ENCODE measurements around the gene LPIN1. TPM values are rescaled to one million over a fixed set of nuclear protein-coding genes. Genes with fewer than 3 reads are reported as not detected.
"Not testable (repeated sequence)": the region's sequence is repeated elsewhere in the genome, so short reads cannot be mapped to it uniquely, and the experiment has no call there.

The LPIN1 gene
- total RNA-seq, 1 donor from 2014 or later, result 18.3 TPM

GRCh38 chr2:11809586-11810236 is 63.3 kb downstream of the LPIN1 start:
- H3K27me3 Mint-ChIP-seq, result no peaks in the 10 kb centered on the region
- DNase-seq (ENCODE audit: low spot score, unreplicated experiment), result no peak
- no peaks in the 10 kb centered on the region for H3K4me1 Mint-ChIP-seq (ENCODE audit: low read depth)
- peaks cover 17% of the 10 kb centered on the region for H3K36me3 Mint-ChIP-seq (ENCODE audit: insufficient read depth)
- no peak overlapping the region for H3K27ac Mint-ChIP-seq
- no peak overlapping the region for H3K4me3 Mint-ChIP-seq (ENCODE audit: low read depth)
- TF ChIP-seq CTCF (IDR thresholded peaks at IDR 0.05; ENCODE audit: unreplicated experiment), result no peak
- H3K9me3 Mint-ChIP-seq (ENCODE audit: low read depth), result no peaks in the 10 kb centered on the region

- Mint-ChIP-seq H3K4me1 (ENCODE audit: low read depth) (no peaks in the 10 kb centered on the region), H3K27me3 (no peaks in the 10 kb centered on the region), H3K9me3 (ENCODE audit: low read depth) (no peaks in the 10 kb centered on the region), H3K27ac (no peak overlapping the region), H3K36me3 (ENCODE audit: insufficient read depth) (peaks cover 13% of the 10 kb centered on the region), H3K4me3 (ENCODE audit: low read depth) (no peak overlapping the region)
- TF ChIP-seq CTCF (IDR thresholded peaks at IDR 0.05; ENCODE audit: unreplicated experiment), result no peak
- no peak for DNase-seq (ENCODE audit: low spot score, unreplicated experiment)
These were observed 64.0 kb downstream of the LPIN1 start for GRCh38 chr2:11810237-11810977.

GRCh38 chr2:11811036-11811654 is 64.7 kb downstream of the LPIN1 start:
- H3K27me3 Mint-ChIP-seq, result no peaks in the 10 kb centered on the region
- H3K27ac Mint-ChIP-seq, result no peak overlapping the region
- no peaks in the 10 kb centered on the region for H3K9me3 Mint-ChIP-seq (ENCODE audit: low read depth)
- peaks cover 8% of the 10 kb centered on the region for H3K36me3 Mint-ChIP-seq (ENCODE audit: insufficient read depth)
- H3K4me3 Mint-ChIP-seq (ENCODE audit: low read depth), result no peak overlapping the region
- H3K4me1 Mint-ChIP-seq (ENCODE audit: low read depth), result no peaks in the 10 kb centered on the region
- no peak for TF ChIP-seq CTCF (IDR thresholded peaks at IDR 0.05; ENCODE audit: unreplicated experiment)
- DNase-seq (ENCODE audit: low spot score, unreplicated experiment), result no peak

GRCh38 chr2:11812466-11813248 is 66.2 kb downstream of the LPIN1 start:
- H3K36me3 Mint-ChIP-seq (ENCODE audit: insufficient read depth), result peaks cover 14% of the 10 kb centered on the region
- H3K4me1 Mint-ChIP-seq (ENCODE audit: low read depth), result no peaks in the 10 kb centered on the region
- DNase-seq (ENCODE audit: low spot score, unreplicated experiment), result no peak
- no peak overlapping the region for H3K27ac Mint-ChIP-seq
- H3K9me3 Mint-ChIP-seq (ENCODE audit: low read depth), result no peaks in the 10 kb centered on the region
- H3K4me3 Mint-ChIP-seq (ENCODE audit: low read depth), result no peak overlapping the region
- no peaks in the 10 kb centered on the region for H3K27me3 Mint-ChIP-seq
- no peak for TF ChIP-seq CTCF (IDR thresholded peaks at IDR 0.05; ENCODE audit: unreplicated experiment)

- not testable (repeated sequence) for H3K27me3 Mint-ChIP-seq; DNase-seq (ENCODE audit: low spot score, unreplicated experiment); H3K9me3 Mint-ChIP-seq (ENCODE audit: low read depth); H3K27ac Mint-ChIP-seq; H3K4me1 Mint-ChIP-seq (ENCODE audit: low read depth); H3K4me3 Mint-ChIP-seq (ENCODE audit: low read depth)
- H3K36me3 Mint-ChIP-seq (ENCODE audit: insufficient read depth), result peaks cover 17% of the 10 kb centered on the region
These were observed 66.9 kb downstream of the LPIN1 start for GRCh38 chr2:11813345-11813744.

Measured in progenitor cell of endocrine pancreas (in vitro differentiated cells).